SK-N-SH (cell line): ENCODE results near the gene ARHGAP4. TPM values are rescaled to one million over a fixed set of nuclear protein-coding genes. Genes with fewer than 3 reads are reported as not detected.

Experiments used
- CTCF ChIA-PET: fragments of 300-600, 350-600 bp; formaldehyde crosslinking; extraction: SDS; loops from one replicate; lab custom pipeline; 2021; lab: Yijun Ruan, JAX
- POLR2A ChIA-PET: fragments of 350-600 bp; sonication (Branson Sonifier 250); formaldehyde crosslinking; extraction: SDS; loops from one replicate; lab custom pipeline; 2020; ENCODE audit warnings: antibody characterized with exemption, inconsistent platforms; lab: Yijun Ruan, JAX
- DNase-seq: peaks from one replicate; pipeline ENCODE4 v3.0.0; 2012
- H2AFZ ChIP-seq: fragments of 200-600 bp; sonication (generic); 2 replicates; pipeline ENCODE4 v1.8.1; 2016; ENCODE audit warnings: antibody characterized with exemption, mild to moderate bottlenecking, low read depth
- H3F3A ChIP-seq: fragments of 200-600 bp; sonication (generic); replicated peaks from 2 replicates; pipeline ENCODE3; 2016; ENCODE audit warnings: antibody characterized with exemption, mild to moderate bottlenecking; ENCODE audit not compliant: insufficient read depth
- H3K27ac ChIP-seq, 2 experiments: fragments of 200-500 bp in 1 of 2; fragments of 200-600 bp in 1 of 2; sonication (Bioruptor generic) in 1 of 2; sonication (generic), shearing (Covaris generic) in 1 of 2; 2 replicates each; pipeline versions ENCODE4 v1.5.1 to v1.6.1; 2014 to 2016; ENCODE audit warnings: low read depth in 2 of 2, inconsistent platforms in 1 of 2, low read length in 1 of 2, mild to moderate bottlenecking in 1 of 2, mixed read lengths in 1 of 2
- H3K27me3 ChIP-seq: fragments of 200-600 bp; sonication (generic), shearing (Covaris generic); 2 replicates; pipeline ENCODE4 v1.6.1; 2016; ENCODE audit warnings: mixed run types; ENCODE audit not compliant: insufficient read depth
- H3K36me3 ChIP-seq, 2 experiments: fragments of 200-500 bp in 1 of 2; fragments of 200-600 bp in 1 of 2; sonication (Bioruptor generic) in 1 of 2; sonication (generic) in 1 of 2; replicated peaks in 1 of 2; 2 replicates each; pipeline versions ENCODE3 to v1.5.1; 2014 to 2016; ENCODE audit warnings: low read length in 1 of 2, mild to moderate bottlenecking in 1 of 2; ENCODE audit not compliant: insufficient read depth in 2 of 2, control insufficient read depth in 1 of 2
- H3K4me1 ChIP-seq, 2 experiments: fragments of 200-500 bp in 1 of 2; fragments of 200-600 bp in 1 of 2; sonication (Bioruptor generic) in 1 of 2; sonication (generic), shearing (Covaris generic) in 1 of 2; 2 replicates each; pipeline versions ENCODE4 v1.5.1 to v1.6.1; 2014 to 2016; ENCODE audit warnings: low read depth in 1 of 2, low read length in 1 of 2, mixed run types in 1 of 2; ENCODE audit not compliant: insufficient read depth in 2 of 2, control insufficient read depth in 1 of 2
- H3K4me2 ChIP-seq: fragments of 200-600 bp; sonication (generic), shearing (Covaris generic); 2 replicates; pipeline ENCODE4 v1.6.1; 2017; ENCODE audit warnings: mixed run types
- H3K4me3 ChIP-seq, 2 experiments: fragments of 200-500 bp in 1 of 2; fragments of 200-600 bp in 1 of 2; sonication (Bioruptor generic) in 1 of 2; sonication (generic), shearing (Covaris generic) in 1 of 2; 2 replicates each; pipeline versions ENCODE4 v1.5.1 to v1.8.1; 2014 to 2016; ENCODE audit warnings: low read depth in 2 of 2, inconsistent platforms in 1 of 2, low read length in 1 of 2, mild to moderate bottlenecking in 1 of 2, mixed read lengths in 1 of 2, moderate library complexity in 1 of 2
- H3K79me2 ChIP-seq: fragments of 200-600 bp; sonication (generic); 2 replicates; pipeline ENCODE4 v1.8.1; 2017; ENCODE audit warnings: mild to moderate bottlenecking; ENCODE audit not compliant: insufficient read depth
- H3K9ac ChIP-seq: fragments of 200-600 bp; sonication (generic); 2 replicates; pipeline ENCODE4 v1.6.1; 2017; ENCODE audit warnings: mixed run types
- H3K9me2 ChIP-seq: fragments of 200-600 bp; sonication (generic); 2 replicates; pipeline ENCODE4 v1.6.1; 2017; ENCODE audit warnings: mixed run types
- H3K9me3 ChIP-seq: fragments of 200-600 bp; sonication (generic); 2 replicates; pipeline ENCODE4 v1.6.1; 2017; ENCODE audit warnings: mixed run types, mild to moderate bottlenecking, moderate library complexity
- H4K20me1 ChIP-seq: fragments of 200-600 bp; sonication (generic); 2 replicates; pipeline ENCODE4 v1.6.1; 2017; ENCODE audit warnings: mild to moderate bottlenecking, mixed run types; ENCODE audit not compliant: insufficient read depth
- FOSL2 ChIP-seq: IDR thresholded peaks from 2 replicates; pipeline ENCODE4 v1.4.0; 2012; ENCODE audit warnings: low read depth, mild to moderate bottlenecking, moderate library complexity, borderline replicate concordance
- FOXJ3 ChIP-seq: sonication (generic); formaldehyde crosslinking; IDR thresholded peaks from 2 replicates; pipeline ENCODE4 v1.5.1; 2020; ENCODE audit warnings: mild to moderate bottlenecking, missing genetic modification reagents
- FOXM1 ChIP-seq: IDR thresholded peaks from 2 replicates; pipeline ENCODE4 v1.4.0; 2012; ENCODE audit warnings: low read depth, mild to moderate bottlenecking
- JUND ChIP-seq: IDR thresholded peaks from 2 replicates; pipeline ENCODE4 v1.4.0; 2012
- MXI1 ChIP-seq: IDR thresholded peaks from 2 replicates; pipeline ENCODE4 v1.6.1; 2012; ENCODE audit warnings: mild to moderate bottlenecking, low read depth, low read length, improper control_type of control experiment
- NFIC ChIP-seq: IDR thresholded peaks from 2 replicates; pipeline ENCODE4 v1.4.0; 2012; ENCODE audit warnings: borderline replicate concordance
- NRF1 ChIP-seq: IDR thresholded peaks from 2 replicates; pipeline ENCODE4 v1.6.1; 2012; ENCODE audit warnings: low read depth, mild to moderate bottlenecking, low read length
- RAD21 ChIP-seq: IDR thresholded peaks from 2 replicates; pipeline ENCODE4 v1.6.1; 2012; ENCODE audit warnings: mild to moderate bottlenecking, low read length
- RFX5 ChIP-seq: IDR thresholded peaks from 2 replicates; pipeline ENCODE4 v1.6.1; 2012; ENCODE audit warnings: mild to moderate bottlenecking, improper control_type of control experiment, low read length
- RXRA ChIP-seq: IDR thresholded peaks from 2 replicates; pipeline ENCODE4 v1.4.0; 2012; ENCODE audit warnings: low read depth, mild to moderate bottlenecking, borderline replicate concordance
- TCF12 ChIP-seq: IDR thresholded peaks from 2 replicates; pipeline ENCODE4 v1.4.0; 2012
- TEAD4 ChIP-seq: IDR thresholded peaks from 2 replicates; pipeline ENCODE4 v1.4.0; 2012; ENCODE audit warnings: mild to moderate bottlenecking, borderline replicate concordance; ENCODE audit not compliant: insufficient read depth
- WGBS: methylation state at CpG from one replicate; pipeline ENCODE4 v1.1.6; 2017; ENCODE audit warnings: low lambda C conversion rate; 5-methylcytosine and 5-hydroxymethylcytosine counted together
- polyA plus RNA-seq, 3 experiments: library from polyadenylated mRNA; depleted of rRNA; stranded (reverse); fragments of >200 nt; gene quantifications; 2 replicates each; pipeline ENCODE4 v1.2.3, GENCODE V29; 2012
- TF ChIP-seq, protein P1 (sequence below): IDR thresholded peaks from 2 replicates; pipeline ENCODE4 v1.6.1; 2012; ENCODE audit warnings: mild to moderate bottlenecking, low read depth, low read length, moderate library complexity
- TF ChIP-seq, protein P2 (sequence below): fragments of 200-600 bp; sonication (generic); IDR thresholded peaks from 2 replicates; pipeline ENCODE4 v1.6.1; 2017; ENCODE audit warnings: antibody characterized with exemption, mild to moderate bottlenecking, moderate library complexity
- TF ChIP-seq, protein P3 (sequence below): IDR thresholded peaks from 2 replicates; pipeline ENCODE4 v1.4.0; 2012; ENCODE audit warnings: low read depth, borderline replicate concordance

The ARHGAP4 gene
- polyA plus RNA-seq, 1 of the 3 experiments (the other 2 are of a cell fraction): 1.6 TPM

GRCh38 chrX:153910446-153910845 is 15.6 kb downstream of the ARHGAP4 start:
- CTCF ChIA-PET: interaction anchor here (0.8 to 9.3 kb wide), 10 partner anchors 10 to 969 kb away, joined by 3 to 130 read pairs (median 4); partner anchors contain the start of genes ARHGAP4, IDH3G, PLXNB3 and SSR4
- H3K27ac ChIP-seq: no peak overlapping the region
- no peak overlapping the region for H3K4me2 ChIP-seq
- no peaks in the 10 kb centered on the region for H3F3A ChIP-seq
- H3K9ac ChIP-seq: no peak overlapping the region
- peaks cover 0 to 3% of the 10 kb centered on the region in 2 experiments; a peak in 1 of 4 replicates for H3K4me1 ChIP-seq
- H4K20me1 ChIP-seq: no peaks in the 10 kb centered on the region; the same call in 1 of the 2 replicates
- WGBS: 20% methylated on average over 1 of the region's 22 CpGs
- POLR2A ChIA-PET: interaction anchor here (1.0 to 2.0 kb wide), 2 partner anchors 11 to 16 kb away, joined by 3 to 9 read pairs; partner anchors contain the start of gene ARHGAP4
- no peaks in the 10 kb centered on the region for H3K79me2 ChIP-seq
- H3K27me3 ChIP-seq: peaks cover 76% of the 10 kb centered on the region
- no peak for TF ChIP-seq FOXJ3 (CRISPR knock-in tag)
- TF ChIP-seq, protein P1, sequence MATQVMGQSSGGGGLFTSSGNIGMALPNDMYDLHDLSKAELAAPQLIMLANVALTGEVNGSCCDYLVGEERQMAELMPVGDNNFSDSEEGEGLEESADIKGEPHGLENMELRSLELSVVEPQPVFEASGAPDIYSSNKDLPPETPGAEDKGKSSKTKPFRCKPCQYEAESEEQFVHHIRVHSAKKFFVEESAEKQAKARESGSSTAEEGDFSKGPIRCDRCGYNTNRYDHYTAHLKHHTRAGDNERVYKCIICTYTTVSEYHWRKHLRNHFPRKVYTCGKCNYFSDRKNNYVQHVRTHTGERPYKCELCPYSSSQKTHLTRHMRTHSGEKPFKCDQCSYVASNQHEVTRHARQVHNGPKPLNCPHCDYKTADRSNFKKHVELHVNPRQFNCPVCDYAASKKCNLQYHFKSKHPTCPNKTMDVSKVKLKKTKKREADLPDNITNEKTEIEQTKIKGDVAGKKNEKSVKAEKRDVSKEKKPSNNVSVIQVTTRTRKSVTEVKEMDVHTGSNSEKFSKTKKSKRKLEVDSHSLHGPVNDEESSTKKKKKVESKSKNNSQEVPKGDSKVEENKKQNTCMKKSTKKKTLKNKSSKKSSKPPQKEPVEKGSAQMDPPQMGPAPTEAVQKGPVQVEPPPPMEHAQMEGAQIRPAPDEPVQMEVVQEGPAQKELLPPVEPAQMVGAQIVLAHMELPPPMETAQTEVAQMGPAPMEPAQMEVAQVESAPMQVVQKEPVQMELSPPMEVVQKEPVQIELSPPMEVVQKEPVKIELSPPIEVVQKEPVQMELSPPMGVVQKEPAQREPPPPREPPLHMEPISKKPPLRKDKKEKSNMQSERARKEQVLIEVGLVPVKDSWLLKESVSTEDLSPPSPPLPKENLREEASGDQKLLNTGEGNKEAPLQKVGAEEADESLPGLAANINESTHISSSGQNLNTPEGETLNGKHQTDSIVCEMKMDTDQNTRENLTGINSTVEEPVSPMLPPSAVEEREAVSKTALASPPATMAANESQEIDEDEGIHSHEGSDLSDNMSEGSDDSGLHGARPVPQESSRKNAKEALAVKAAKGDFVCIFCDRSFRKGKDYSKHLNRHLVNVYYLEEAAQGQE: no peak
- no peak for TF ChIP-seq NRF1
- no peak for TF ChIP-seq FOXM1
- TF ChIP-seq NFIC: no peak
- TF ChIP-seq JUND: no peak
- TF ChIP-seq TCF12: no peak
- TF ChIP-seq RFX5: no peak
- TF ChIP-seq RAD21: no peak
- no peak for TF ChIP-seq FOSL2
- TF ChIP-seq TEAD4: no peak
- TF ChIP-seq, protein P2, sequence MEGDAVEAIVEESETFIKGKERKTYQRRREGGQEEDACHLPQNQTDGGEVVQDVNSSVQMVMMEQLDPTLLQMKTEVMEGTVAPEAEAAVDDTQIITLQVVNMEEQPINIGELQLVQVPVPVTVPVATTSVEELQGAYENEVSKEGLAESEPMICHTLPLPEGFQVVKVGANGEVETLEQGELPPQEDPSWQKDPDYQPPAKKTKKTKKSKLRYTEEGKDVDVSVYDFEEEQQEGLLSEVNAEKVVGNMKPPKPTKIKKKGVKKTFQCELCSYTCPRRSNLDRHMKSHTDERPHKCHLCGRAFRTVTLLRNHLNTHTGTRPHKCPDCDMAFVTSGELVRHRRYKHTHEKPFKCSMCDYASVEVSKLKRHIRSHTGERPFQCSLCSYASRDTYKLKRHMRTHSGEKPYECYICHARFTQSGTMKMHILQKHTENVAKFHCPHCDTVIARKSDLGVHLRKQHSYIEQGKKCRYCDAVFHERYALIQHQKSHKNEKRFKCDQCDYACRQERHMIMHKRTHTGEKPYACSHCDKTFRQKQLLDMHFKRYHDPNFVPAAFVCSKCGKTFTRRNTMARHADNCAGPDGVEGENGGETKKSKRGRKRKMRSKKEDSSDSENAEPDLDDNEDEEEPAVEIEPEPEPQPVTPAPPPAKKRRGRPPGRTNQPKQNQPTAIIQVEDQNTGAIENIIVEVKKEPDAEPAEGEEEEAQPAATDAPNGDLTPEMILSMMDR: no peak
- no peak overlapping the region for H3K4me3 ChIP-seq
- H3K9me3 ChIP-seq: no peaks in the 10 kb centered on the region
- no peak overlapping the region for H2AFZ ChIP-seq
- H3K9me2 ChIP-seq: no peaks in the 10 kb centered on the region
- no peak for DNase-seq
- no peaks in the 10 kb centered on the region for H3K36me3 ChIP-seq

DNA sequence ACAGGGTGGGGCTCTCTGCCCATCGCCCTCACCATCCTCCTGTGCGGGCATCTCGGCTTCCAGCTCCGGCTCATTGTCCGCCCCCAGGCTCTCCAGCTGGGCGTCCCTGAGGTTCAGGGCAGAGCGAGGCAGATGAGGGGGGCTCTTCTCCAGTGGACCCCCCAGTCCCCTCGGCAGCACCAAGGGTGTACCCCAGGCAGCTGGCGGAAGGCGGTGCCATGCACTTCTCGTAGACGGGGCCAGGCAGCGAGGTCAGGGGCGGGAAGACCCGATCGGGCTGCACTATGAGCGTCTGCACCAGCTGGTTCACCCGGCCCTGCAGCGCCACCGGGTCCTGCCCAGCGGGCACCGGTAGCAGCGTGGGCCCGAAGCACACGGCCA is 16.1 kb downstream of the ARHGAP4 start:
- Histone ChIP-seq H3K4me2 (no peak overlapping the region), H4K20me1 (no peaks in the 10 kb centered on the region; the same call in 1 of the 2 replicates), H3F3A (no peaks in the 10 kb centered on the region), H3K36me3 (no peaks in the 10 kb centered on the region), H3K79me2 (no peaks in the 10 kb centered on the region), H2AFZ (no peak overlapping the region), H3K27ac (no peak overlapping the region), H3K4me3 (no peak overlapping the region), H3K27me3 (peaks cover 76% of the 10 kb centered on the region), H3K9me3 (no peaks in the 10 kb centered on the region), H3K9ac (no peak overlapping the region), H3K9me2 (no peaks in the 10 kb centered on the region), H3K4me1 (peaks cover 0 to 3% of the 10 kb centered on the region in 2 experiments; a peak in 1 of 4 replicates)
- ChIA-PET POLR2A (interaction anchor here (0.7 to 2.0 kb wide), 4 partner anchors 9 to 61 kb away, joined by 3 to 9 read pairs (median 4); partner anchors contain the start of genes ARHGAP4 and HCFC1), CTCF (interaction anchor here (9.3 kb wide), 1 partner anchor 13 kb away, joined by 130 read pairs; the partner anchor contains the start of gene ARHGAP4)
- TF ChIP-seq RAD21 (no peak), TEAD4 (no peak), MXI1 (no peak), RXRA (no peak)
- TF ChIP-seq, protein P3, sequence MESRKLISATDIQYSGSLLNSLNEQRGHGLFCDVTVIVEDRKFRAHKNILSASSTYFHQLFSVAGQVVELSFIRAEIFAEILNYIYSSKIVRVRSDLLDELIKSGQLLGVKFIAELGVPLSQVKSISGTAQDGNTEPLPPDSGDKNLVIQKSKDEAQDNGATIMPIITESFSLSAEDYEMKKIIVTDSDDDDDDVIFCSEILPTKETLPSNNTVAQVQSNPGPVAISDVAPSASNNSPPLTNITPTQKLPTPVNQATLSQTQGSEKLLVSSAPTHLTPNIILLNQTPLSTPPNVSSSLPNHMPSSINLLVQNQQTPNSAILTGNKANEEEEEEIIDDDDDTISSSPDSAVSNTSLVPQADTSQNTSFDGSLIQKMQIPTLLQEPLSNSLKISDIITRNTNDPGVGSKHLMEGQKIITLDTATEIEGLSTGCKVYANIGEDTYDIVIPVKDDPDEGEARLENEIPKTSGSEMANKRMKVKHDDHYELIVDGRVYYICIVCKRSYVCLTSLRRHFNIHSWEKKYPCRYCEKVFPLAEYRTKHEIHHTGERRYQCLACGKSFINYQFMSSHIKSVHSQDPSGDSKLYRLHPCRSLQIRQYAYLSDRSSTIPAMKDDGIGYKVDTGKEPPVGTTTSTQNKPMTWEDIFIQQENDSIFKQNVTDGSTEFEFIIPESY: no peak
- WGBS: 39% methylated on average over 11 of the region's 25 CpGs
- DNase-seq: no peak
